Endothelial cell of hepatic sinusoid (primary cell): ENCODE measurements around the gene KCTD7.
"Not testable (repeated sequence)": the region's sequence is repeated elsewhere in the genome, so short reads cannot be mapped to it uniquely, and the experiment has no call there.

Experiments used
- in situ Hi-C: cut with HindIII; loops from 2 replicates; pipeline ENCODE4 v1.10.0; 2017; ENCODE audit warnings: low sequenced_read_pairs

Gene KCTD7

DNA sequence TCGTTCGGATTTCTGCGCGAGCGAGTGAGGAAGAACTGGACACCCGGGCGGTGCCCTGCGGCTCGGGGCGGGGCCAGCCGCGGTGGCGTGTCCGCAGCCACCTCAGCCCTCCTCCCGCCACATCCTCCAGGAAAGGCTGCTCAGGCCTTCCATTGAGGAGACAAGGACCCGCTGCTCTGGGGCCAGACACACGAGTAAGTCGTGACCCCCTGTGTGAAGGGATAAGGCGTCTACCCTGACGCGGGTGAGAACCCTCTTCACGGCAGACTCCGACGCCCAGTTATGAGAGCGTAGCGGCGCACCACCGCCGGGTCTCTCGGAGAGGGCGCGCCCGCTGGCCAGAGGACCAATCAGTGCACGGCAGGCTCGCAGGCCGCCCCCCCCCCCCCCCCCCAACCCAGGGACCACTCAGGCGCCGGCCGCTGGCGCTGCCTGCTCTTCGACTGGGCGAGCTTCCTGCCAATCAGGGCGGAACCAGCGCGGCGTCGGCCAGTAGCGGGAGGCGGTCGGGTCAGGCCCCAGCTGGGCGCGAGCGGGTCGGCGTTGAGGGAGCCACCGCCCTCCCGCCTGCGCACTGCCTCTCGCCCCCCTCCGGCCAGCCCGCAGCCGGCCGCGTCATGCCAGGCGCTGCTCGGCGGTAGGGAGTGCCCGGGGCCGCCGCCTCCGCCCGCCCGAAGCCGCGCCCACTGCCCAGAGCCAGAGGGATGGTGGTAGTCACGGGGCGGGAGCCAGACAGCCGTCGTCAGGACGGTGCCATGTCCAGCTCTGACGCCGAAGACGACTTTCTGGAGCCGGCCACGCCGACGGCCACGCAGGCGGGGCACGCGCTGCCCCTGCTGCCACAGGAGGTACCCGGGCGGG lies at the start of gene KCTD7:
TSS of gene KCTD7 (plus strand) at position 521 of the 861 bp plus-strand sequence. CDS start at position 705, 184 bp downstream.
- in situ Hi-C loops = no loop called here

DNA sequence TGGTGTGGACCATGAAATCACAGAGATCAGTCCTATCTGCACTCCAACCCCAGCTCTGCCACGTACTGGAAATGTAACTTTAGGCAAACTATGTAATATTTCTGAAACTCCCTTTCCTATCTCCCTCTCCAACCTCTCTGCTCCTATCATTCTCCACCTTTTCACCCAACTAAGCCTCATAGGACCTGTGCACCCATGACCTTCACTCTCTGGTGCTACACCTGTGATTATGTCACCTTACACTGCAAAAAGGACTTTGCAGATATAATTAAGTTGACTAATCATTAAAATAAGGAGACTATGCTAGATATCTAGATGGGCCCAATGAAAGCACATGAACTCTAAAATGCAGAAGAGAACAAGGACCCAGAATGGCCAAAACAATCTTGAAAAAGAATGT lies 48.3 kb upstream of the KCTD7 start:
- in situ Hi-C loops = not testable (repeated sequence)

DNA sequence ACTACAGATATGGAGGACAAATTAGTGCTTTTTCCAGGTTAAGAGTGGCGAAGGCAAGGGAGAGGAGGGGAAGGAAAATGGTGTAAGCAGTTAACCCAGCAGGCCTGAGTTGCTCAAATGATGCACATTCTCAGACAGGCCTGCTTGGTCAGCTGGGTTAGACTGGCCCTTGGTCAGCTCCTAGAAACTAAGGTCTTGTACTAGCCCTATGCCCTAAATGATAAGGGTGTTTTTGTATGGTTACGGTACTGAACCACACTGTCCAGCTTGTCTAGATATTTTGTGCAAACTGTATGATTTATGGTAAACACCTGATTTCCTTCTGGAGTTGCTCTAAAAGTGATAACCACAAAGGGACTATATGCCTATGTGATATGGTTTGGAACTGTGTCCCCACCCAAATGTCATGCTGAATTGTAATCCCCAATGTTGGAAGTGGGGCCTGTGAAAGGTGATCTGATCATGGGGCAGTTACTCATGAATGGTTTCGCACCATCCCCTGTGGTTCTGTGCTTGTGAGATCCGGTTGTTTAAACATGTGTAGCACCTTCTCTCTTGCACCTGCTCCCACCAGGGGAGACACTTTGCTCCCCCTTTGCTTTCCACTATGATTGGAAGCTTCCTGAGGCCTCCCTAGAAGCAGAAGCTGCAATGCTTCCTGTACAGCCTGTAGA lies 45.7 kb upstream of the KCTD7 start:
- in situ Hi-C loops = not testable (repeated sequence)

DNA sequence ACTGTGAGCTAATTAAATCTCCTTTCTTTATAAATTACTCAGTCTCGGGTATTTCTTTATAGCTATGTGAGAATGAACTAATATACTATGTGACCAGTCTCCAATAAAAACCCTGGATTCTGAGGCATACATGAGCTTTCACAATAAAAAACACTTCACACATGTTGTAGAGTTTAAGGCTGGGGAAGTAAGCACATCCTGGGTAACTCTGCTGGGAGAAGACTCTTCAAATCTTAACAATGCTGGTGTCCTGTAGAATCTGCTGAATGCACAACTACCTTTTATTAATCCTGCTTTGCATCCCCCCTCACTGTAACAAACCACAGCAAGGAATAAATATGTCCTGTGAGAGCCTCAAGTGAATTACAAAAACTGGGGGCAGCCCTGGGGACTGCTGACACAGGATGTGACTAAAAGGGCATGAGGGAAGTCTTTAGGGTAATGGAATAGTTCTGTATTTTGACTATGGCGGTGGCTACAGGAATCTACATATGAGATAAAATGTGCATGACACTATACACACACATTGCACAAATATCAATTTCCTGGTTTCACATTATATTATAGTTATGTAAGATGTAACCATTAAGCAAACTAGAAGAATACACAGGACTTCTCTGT lies 45.1 kb upstream of the KCTD7 start:
- in situ Hi-C loops = no loop called here

DNA sequence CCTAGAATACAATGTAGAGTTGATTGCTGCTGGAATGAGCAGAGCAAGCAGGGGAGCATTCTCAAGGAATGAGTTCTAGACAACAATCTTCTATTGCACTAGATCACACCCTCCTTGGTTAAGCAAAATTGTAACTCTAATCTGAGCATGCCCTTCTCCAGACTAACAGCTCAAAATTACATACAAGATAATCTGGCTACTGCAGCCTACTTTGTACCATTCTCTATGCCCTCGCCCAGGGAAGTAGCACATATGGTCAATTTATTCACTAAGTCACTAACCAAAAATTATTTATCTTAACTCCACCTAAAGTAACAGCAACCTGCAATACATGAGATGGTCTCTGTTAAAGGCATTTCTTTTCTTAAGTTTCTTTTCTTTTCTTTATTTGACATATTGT lies 42.5 kb upstream of the KCTD7 start:
- in situ Hi-C loops = no loop called here

DNA sequence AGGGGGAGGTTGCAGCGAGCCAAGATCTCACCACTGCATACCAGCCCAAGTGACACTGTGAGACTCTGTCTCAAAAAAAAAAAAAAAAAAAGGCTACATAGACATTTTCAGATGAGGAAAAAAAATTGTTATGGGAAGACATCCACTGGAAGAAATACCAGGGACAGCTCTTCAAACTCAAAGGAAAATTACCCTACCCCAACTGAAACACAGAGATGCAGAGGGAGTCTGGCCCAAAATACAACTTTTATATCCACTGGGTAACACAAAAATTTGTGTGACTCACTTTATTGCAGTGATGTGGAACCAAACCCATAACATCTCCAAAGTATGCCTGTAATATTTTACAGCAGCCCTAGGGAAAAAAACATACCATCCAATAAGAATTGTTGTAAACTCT lies 40.5 kb upstream of the KCTD7 start:
- in situ Hi-C loops = not testable (repeated sequence)

DNA sequence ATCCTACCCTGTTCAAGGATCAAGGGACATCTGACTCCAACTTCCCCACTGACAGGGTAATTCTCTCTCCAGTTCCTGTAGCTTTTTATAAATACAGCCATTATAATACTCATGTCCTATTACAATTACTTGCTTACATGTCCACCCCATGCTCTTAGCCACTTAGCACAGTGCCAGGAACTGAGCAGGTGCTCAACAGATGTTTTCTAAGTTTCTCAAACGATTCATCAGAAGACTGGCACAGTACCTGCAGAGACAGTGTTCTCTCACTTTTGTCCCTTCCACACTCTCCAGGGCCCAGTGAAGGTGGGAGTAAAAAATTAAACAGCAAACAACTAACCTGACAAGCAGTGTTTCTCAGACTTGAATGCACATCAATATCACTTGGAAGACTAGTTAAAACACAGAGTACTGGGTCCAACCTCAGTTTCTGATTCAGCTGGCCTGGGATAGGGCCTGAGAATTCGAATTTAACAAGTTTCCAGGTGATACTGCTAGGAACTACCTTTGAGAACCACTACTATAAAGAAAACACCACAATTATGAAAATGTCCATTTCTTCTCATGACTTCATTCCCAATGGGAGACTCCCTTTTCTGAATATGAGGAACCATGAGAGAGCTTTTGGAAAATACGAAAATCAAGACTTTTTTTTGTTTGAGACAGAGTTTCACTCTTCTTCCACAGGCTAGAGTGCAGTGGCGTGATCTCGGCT lies 39.7 kb upstream of the KCTD7 start:
- in situ Hi-C loops = not testable (repeated sequence)

DNA sequence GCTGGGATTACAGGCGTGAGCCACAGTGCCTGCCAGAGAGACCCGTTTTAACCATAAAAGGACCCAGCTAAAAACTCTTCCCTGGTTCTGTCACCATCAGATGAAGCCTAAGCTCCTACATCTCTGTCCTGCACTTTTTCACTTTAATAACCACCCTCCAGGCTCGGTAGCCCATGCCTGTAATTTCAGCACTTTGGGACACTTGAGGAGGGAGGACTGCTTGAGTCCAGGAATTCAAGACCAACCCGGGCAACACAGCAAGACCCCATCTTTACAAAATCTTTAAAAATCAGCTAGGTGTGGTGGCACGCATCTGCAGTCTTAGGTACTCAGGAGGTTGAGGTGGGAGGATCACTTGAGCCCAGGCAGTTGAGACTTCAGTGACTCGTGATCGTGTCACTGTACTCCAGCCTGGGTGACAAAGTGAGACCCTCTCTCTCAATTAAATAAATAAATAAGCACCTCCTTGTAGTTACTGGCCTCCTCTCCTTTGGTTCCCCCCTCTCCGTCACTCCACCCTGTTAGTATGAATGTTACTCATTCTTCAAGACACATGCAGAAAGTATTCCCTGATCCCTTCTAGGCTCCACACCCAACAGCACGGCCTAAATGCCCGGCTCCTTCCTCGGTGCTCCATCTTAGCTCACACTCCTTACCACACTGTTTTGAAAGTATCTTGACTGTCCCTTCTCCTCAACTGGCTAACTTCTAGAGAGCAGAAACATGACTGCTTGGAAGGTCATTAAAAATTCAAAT lies 38.2 kb upstream of the KCTD7 start:
- in situ Hi-C loops = not testable (repeated sequence)

DNA sequence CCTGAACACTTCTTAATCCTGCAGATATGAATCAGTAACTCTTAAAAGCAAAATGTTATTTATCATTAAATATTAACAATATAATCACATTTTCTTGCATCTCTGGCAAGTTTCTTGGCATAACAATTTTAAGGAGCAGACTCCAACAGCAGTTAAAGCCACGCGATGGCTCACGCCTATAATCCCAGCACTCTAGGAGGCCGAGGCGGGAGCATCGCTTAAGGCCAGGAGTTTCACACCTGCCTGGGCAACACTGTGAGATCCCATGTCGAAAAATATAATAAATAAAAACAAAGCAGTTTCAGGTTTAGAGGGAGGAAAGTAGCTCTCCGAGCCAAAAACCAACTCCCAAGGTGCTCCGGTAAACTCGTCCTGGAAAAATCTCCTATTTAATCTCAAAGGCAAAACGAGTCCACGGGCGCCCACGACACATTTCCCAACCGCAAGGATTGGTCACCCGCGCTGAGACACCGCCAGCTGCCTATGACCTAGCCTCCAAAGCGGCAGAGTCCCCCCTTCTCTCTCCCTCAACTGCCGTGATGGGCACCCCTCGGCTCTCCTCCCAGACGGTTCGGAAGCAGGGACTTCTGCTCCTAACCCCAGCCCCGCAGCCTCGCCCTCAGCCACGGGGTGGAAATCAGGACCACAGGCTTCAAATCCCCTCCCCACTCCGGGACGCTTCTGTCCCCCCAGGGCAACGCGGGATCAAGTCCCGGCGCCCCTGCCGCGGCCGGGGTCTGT lies 37.5 kb upstream of the KCTD7 start:
- in situ Hi-C loops = not testable (repeated sequence)

DNA sequence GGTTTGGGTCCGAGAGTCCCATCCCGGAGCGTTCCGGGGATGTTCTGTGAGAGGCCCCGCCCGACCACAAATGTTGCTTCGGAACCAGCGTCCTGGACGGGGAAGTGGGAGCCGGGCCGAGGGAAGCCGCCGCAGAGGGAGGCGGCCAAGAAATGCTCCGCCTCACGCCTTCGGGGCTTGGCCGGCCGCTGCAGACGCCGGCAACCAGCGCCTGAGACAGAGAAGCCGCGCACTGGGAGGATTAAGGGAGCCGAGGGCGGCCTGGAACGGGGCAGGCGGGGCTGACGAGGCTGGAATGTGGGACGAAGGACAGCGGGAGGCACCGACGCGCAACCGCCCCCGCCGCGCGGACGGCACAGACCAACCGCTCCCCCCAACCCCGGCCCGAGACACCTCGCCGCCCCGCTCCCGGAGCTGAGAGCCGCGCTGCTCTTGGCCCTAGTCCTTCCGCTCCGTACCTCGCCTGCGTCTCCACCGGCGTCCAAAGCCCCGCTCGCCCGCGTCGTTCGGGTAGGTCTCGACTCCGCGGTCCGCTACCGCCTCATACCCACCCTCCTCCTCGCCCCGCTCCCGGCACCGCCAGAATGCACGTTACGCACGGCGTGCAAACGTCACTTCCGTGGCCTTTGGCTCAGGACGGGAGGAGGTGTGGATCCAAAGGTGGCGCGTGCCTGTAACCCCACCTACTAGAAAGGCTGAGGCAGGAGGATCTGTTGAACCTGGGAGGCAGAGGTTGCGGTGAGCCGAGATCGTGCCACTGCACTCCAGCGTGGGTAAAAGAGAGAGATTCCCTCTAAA lies 36.7 kb upstream of the KCTD7 start:
- in situ Hi-C loops = no loop called here

DNA sequence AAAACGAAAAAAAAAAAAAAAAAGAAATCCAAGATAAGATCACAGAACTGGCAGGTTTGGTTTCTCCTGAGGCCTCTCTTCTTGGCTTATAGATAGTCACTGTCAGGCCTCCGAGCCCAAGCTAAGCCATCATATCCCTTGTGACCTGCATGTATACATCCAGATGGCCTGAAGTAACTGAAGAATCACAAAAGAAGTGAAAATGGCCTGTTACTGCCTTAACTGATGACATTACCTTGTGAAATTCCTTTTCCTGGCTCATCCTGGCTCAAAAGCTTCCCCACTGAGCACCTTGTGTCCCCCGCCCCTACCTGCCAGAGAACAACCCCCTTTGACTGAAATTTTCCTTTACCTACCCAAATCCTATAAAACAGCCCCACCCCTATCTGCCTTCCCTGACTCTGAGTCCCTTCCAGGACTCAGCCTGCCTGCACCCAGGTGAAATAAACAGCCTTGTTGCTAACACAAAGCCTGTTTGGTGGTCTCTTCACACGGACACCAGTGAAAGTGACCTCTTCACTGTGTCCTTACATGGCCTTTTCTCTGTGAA lies 36.0 kb upstream of the KCTD7 start:
- in situ Hi-C loops = not testable (repeated sequence)

DNA sequence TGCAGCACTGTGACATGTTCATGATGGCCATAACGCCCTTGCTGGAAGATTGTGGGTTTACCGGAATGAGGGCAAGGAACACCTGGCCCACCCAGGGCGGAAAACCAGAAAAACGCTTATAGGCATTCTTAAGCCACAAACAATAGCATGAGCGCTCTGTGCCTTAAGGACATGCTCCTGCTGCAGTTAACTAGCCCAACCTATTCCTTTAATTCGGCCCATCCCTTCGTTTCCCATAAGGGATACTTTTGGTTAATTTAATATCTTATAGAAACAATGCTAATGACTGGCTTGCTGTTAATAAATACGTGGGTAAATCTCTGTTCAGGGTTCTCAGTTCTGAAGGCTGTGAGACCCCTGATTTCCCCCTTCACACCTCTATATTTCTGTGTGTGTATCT lies 34.6 kb upstream of the KCTD7 start:
- in situ Hi-C loops = not testable (repeated sequence)

DNA sequence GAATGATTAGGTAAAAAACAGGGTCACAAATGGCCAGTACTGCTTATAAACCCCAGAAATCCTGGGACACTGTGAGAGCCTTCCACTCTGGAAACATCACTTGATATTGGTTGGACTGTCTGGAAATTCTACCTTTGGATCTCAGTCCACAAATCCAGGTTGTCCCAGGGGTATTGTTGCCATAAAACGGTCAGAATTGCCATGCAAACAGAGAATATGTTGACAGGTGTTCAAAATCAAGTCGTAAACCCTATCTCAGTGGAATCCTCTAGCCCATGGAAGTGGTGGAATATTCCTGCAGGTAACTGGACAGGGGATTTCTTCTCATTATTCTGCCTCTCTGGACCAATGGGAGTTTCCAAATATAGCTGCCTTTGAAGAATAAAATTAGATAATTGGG lies 31.2 kb upstream of the KCTD7 start:
- in situ Hi-C loops = no loop called here

DNA sequence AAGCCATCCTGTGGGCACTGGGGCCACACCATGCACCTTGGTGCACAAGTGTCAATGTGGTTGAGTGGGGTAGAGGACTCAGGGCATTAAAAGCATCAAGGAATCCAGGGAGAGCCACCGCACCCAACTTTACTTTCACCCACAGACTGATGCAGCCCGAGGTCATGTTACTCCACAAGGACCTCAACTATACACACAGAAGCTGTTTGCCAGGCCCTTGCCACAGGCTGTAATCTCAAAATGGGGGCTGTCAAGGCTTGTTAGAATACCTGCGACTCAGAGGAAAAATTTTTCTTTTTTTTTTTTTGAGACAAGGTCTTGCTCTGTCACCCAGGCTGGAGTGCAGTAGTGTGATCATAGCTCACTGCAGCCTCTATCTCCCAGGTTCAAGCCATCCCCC lies 26.5 kb upstream of the KCTD7 start:
- in situ Hi-C loops = no loop called here

DNA sequence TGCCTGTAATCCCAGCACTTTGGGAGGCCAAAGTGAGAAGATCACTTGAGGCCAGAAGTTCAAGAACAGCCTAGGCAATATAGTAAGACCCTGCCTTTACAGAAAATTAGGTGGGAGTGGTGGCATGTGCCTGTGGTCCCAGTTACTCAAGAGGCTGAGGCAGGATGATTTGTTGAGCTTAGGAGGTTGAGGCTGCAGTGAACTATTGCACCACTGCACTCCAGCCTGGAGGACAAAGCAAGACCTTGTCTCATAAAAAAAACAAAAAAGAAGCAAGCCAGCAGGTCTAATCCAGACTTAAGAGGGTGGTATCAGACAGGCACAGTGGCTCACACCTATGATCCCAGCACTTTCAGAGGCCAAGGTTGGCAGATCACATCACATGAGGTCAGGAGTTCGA lies 24.5 kb upstream of the KCTD7 start:
- in situ Hi-C loops = no loop called here

DNA sequence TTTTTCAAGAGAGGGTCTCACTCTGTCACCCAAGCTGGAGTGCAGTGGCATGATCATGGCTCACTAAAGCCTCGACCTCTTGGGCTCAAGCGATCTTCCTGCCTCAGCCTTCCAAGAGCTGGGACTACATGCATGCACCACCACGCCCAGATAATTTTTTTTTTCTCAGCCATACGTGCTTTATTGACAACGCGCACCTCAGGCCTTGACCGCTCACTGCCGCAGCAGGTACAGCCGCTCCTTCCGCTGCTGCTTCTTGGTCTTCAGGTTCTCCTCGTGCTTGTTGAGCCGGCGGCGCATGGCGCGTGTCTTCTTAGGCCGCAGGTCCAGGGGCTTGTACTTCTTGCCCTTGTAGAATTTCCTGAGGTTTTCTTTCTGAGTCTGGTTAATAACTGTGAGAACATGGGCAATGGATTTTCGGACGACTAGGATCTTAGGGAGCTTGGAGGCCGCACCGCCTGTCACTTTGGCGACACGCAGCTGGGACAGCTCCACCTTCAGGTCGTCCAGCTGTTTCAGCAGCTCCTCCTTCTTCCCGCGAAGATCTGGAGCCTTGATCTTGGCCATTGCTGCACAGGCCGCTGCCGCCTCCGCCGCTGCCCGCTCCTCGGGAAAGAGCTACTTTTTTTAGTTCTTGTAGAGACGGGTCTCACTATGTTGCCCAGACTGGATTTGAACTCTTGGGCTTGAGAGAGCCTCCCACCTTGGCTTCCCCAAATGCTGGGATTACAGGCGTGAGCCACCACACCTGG lies 22.0 kb upstream of the KCTD7 start:
- in situ Hi-C loops = not testable (repeated sequence)

DNA sequence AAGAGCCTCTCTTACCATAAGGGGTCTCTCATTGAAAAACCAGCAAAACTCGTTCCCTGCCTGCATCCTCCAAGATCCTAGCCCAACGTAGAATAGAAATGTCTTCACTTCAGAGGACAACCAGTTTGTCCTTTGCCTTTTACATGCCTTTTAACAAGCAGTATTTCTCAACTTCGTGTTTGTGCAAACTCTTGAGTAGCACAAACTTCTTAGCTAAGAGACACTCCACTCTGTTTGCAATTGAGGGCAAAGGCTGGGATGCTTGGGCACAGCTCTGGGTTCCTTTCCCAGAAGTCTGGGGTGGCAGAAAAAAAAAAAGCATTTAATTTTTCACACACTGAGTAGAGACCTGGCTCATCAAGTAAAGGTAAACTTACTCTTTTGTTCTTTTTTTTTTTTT lies 19.5 kb upstream of the KCTD7 start:
- in situ Hi-C loops = no loop called here

DNA sequence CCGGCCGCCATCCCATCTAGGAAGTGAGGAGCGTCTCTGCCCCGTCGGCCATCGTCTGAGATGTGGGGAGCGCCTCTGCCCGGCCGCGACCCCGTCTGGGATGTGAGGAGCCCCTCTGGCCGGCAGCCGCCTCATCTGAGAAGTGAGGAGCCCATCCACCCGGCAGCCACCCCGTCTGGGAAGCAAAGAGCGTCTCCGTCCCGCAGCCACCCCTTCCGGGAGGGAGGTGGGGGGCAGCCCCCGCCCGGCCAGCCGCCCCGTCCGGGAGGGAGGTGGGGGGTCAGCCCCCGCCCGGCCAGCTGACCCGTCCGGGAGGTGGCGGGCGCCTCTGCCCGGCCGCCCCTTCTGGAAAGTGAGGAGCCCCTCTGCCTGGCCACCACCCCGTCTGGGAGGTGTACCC lies 14.1 kb upstream of the KCTD7 start:
- in situ Hi-C loops = not testable (repeated sequence)
